Measurements from ENCODE around the gene CDK1.

GRCh38 chr10:60819271-60819670 lies 41.0 kb downstream of the CDK1 start:
- TF ChIP-seq EZH2phosphoT487 (IDR thresholded peaks at IDR 0.05; ENCODE audit: insufficient read depth, low read depth) (no peak), EZH2 (IDR thresholded peaks at IDR 0.05; ENCODE audit: insufficient read depth, poor library complexity, severe bottlenecking) (no peak)

Data from GM23248 (cell line).